KOPT-K1 (cell line): ENCODE measurements around the gene THEM5.
"Not testable (repeated sequence)": the region's sequence is repeated elsewhere in the genome, so short reads cannot be mapped to it uniquely, and the experiment has no call there.

Experiments
- H3K27ac ChIP-seq: fragments of 200-600 bp; sonication (generic); 2 replicates; pipeline ENCODE4 v1.5.1; 2016; ENCODE audit warnings: antibody characterized with exemption, mild to moderate bottlenecking, low read depth, low read length; ENCODE audit not compliant: poor library complexity, severe bottlenecking
- H3K36me3 ChIP-seq: fragments of 200-600 bp; sonication (generic); 2 replicates; pipeline ENCODE4 v1.5.1; 2017; ENCODE audit warnings: antibody characterized with exemption, mild to moderate bottlenecking, low read length, moderate library complexity; ENCODE audit not compliant: insufficient read depth
- H3K9me3 ChIP-seq: fragments of 200-600 bp; sonication (generic); 2 replicates; pipeline ENCODE4 v1.5.1; 2017; ENCODE audit warnings: antibody characterized with exemption, low read length, mild to moderate bottlenecking; ENCODE audit not compliant: insufficient read depth, poor library complexity, severe bottlenecking

Gene THEM5

DNA sequence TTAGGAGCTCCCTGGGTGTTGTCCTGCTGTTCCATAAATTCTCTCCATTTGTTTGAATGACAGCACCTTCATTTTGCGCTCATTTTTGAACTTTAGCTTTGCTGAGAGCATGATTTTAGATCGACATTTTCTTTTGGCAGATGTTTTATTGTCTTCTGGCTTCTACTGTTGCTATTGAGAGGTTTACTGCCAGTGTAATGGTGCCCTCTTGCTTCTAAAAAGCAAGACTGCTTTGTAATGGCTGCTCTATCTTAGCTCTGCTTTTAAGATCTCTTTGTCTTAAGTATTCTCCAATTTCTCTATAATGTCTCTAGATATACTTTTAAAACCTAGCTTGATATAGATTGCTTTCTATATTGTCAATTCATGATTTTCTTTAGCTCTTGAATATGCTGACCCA lies 28.0 kb upstream of the THEM5 start:
- H3K36me3 ChIP-seq: no peaks in the 10 kb centered on the region
- peaks cover under 1% of the 10 kb centered on the region for H3K9me3 ChIP-seq
- H3K27ac ChIP-seq: no peak overlapping the region

GRCh38 chr1:151875419-151876097 lies 22.0 kb upstream of the THEM5 start:
- no peak overlapping the region for H3K27ac ChIP-seq
- H3K9me3 ChIP-seq: no peaks in the 10 kb centered on the region
- H3K36me3 ChIP-seq: no peaks in the 10 kb centered on the region

DNA sequence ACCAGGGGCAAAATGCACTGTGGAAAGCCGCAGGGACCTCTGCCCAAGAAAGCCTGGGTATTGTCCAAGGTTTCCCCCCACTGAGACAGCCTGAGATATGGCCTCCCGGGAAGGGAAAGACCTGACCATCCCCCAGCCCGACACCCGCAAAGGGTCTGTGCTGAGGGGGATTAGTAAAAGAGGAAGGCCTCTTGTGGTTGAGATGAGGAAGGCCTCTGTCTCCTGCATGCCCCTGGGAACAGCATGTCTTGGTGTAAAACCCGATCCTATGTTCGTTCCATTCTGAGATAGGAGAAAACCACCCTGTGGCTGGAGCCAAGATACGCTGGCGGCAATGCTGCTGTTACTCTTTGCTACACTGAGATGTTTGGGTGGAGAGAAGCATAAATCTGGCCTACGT lies 19.3 kb upstream of the THEM5 start:
- H3K36me3 ChIP-seq, H3K27ac ChIP-seq, H3K9me3 ChIP-seq: not testable (repeated sequence)

DNA sequence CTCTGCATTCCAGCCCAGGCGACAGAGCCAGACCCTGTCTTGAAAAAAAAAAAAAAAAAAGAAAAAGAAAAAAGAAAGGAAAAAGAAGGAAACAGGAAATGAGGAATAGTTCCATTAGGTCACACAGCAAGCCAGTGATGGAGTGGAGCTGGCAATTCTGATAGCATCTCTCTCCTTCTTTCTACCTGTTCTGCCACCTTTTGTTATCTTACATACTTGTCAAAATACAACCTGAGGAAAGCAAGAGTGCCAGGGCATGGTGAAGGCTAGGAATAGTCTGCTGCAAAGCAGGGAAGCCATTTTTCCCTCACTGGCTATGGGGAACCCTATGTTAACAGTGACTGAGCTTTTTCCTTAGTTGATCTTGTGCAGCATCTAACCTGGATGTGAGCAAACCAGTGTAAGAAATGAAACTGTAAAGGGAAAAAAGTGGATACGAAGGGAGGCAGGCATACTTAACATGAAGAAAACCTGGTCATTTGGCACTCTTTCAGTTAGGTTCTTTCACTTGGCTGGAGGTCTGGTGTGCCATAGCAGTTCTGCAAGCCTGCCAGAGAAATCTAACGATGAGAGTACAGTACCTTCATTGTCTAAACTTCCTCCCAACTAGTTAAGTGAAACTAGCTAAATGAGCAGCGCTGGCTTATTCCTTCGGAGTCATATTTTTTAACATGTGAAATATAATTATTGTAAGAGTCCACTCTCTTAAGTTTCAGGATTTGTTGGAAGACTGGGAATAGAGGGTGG lies 17.9 kb upstream of the THEM5 start:
- Histone ChIP-seq H3K36me3 (no peaks in the 10 kb centered on the region), H3K27ac (no peak overlapping the region), H3K9me3 (no peaks in the 10 kb centered on the region)

- H3K36me3 ChIP-seq: no peaks in the 10 kb centered on the region
- no peaks in the 10 kb centered on the region for H3K9me3 ChIP-seq
- no peak overlapping the region for H3K27ac ChIP-seq
Measured at GRCh38 chr1:151868486-151868885, 15.0 kb upstream of the THEM5 start.

DNA sequence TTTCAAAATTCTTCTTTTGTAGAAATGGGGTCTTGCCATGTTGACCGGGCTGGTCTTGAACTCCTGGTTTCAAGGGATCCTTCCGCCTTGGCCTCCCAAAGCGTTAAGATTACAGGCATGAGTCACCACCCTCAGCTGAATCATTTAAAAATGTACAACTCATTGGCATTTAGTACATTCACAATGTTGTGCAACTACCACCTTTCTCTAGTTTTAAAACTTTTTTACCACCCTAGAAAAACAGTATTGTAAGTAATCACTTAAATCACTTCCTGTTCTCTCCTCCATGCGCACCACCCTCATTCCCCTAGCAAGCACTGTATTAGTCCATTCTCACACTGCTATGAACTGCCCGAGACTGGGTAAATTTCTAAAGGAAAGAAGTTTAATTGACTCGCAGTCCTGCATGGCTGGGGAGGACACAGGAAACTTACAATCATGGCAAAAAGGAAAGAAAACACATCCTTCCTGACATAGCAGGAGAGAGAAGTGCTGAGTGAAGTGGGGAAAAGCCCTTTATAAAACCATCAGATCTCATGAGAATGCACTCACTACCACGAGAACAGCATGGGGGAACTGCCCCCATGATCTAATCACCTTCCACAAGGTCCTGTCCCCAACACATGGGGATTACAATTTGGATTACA lies 14.4 kb upstream of the THEM5 start:
- Histone ChIP-seq H3K36me3 (no peaks in the 10 kb centered on the region), H3K27ac (no peak overlapping the region)

DNA sequence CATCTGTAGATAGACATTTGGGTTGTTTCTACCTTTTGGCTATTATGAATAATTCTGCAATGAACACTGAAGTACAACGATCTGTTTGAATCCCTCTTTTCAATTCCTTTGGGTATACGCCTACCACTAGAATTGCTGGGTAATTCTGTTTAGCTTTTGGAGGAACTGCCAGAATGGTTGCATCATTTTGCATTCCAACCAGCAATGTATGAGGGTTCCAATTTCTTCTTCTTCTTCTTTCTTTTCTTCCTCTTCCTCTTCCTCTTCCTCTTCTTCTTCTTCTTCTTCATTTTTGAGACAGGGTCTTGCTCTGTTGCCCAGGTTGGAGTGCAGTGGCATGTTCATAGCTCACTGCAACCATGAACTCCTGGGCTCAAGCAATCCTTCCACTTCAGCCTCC lies 13.8 kb upstream of the THEM5 start:
- Histone ChIP-seq H3K36me3 (no peaks in the 10 kb centered on the region), H3K27ac (no peak overlapping the region), H3K9me3 (no peaks in the 10 kb centered on the region)

More for the DNA sequence above, 14.4 kb upstream of the THEM5 start:
- no peaks in the 10 kb centered on the region for H3K9me3 ChIP-seq

DNA sequence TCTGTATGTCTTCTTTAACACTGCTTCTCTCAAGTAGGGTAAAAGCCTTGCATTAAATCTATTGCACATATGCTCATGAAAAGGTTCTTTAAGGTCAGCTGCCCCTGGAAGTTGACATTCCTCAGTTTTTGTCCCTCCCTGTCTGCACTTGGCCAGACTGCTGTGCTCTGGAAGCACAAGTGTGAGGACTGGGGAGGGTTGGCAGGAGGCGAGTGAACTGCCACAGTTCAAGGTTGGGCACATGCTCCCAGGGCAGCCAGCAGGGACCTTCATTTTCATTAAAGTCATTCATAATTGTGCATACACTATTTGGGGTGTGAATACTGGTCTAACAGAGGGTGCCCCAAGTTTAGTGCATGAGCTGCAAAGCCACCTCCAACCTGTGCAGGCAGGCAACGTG lies 10.9 kb upstream of the THEM5 start:
- H3K27ac ChIP-seq: no peak overlapping the region
- no peaks in the 10 kb centered on the region for H3K9me3 ChIP-seq
- no peaks in the 10 kb centered on the region for H3K36me3 ChIP-seq

DNA sequence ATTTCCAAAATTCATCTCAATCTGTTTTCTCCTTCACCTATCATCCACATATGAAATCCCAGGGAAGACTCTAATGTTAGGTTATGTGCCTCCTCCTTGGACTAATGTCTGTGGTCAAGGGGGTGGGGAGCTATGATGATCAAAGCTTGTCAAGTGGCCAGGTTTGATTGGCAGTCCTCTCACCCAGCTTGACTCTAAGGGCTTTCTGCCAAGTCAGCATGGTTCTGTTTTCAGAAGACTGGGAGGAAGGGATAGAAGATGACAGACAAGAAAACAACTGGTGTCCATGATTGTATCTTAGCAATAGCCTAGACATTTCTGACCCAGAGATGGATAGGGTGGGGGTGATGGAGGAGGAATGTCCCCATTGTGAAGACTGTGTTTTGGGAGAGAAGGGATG lies 9.1 kb upstream of the THEM5 start:
- H3K27ac ChIP-seq: no peak overlapping the region
- no peaks in the 10 kb centered on the region for H3K9me3 ChIP-seq
- no peaks in the 10 kb centered on the region for H3K36me3 ChIP-seq

DNA sequence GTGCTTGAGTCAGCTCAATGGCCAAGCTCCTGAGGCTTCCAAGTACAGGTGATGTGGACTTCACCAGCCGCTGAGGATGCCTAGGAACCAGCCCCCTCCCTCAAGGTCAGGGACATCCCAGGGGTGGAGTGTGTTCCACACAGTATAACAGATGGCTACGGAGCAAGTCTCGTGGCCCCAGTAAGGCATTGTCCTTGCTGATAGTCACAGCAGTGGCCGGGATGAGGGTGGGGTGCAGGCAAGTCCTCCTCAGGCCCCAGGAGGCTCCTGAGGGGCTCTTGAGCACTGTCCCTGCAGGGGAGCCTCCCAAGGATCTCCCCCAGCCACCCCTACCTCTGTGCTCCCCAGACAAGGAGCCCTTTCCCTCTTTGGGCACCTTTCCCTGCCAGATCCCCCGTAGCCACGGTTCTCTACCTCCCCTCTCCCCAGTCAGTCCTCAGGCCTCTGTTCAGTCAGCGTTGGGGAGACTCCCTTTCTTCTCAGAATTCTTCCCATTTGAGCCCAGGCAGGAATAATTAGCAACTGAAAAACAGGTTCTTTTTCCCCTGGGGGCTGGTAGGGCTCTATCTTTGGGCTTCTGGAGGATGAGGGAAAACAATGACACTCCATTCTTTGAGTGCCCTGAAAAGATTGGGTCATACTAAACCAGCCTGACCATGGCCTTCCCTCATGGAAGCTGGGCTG lies 7.1 kb upstream of the THEM5 start:
- H3K36me3 ChIP-seq: no peaks in the 10 kb centered on the region
- H3K27ac ChIP-seq: no peak overlapping the region
- H3K9me3 ChIP-seq: no peaks in the 10 kb centered on the region

GRCh38 chr1:151859891-151860293 lies 6.4 kb upstream of the THEM5 start:
- Histone ChIP-seq H3K9me3 (no peaks in the 10 kb centered on the region), H3K36me3 (no peaks in the 10 kb centered on the region), H3K27ac (no peak overlapping the region)

DNA sequence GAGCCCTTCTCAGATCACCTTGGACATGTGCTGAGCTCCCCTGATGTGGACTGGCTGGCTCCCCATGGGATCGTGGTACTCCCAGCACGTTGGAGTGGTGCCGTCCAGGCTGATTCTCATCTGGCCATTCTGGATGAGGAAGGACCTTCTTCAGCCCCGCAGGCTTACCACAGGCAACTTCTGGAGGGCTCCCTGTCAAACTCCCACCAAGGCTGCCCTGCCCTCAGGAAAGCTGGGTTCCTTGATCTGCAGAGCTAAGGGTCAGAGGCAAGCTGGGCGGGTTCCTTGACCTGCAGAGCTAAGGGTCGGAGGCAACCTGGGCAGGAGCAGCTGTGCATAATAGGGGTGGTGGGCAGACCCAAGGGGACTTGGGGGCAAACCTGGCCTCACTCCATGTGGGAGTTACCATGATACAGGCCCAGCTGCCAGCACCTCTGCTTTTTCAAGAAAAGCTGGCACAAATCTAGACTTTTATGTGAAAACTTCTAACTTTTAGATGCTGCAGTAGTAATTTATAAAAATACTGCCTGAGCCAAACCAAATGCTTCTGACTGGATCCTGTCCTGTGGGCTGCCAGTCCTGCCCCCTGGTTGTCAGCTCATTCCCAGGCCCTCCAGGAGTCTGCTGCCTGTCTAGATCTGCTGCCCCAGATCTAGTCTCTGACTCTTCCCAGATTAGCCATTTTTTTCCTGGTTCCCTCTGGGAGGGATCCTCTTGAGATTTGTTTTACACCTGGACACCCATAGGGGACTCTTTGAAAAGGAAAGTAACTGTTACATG lies 5.6 kb upstream of the THEM5 start:
- H3K9me3 ChIP-seq: no peaks in the 10 kb centered on the region
- no peak overlapping the region for H3K27ac ChIP-seq
- H3K36me3 ChIP-seq: no peaks in the 10 kb centered on the region

GRCh38 chr1:151858030-151858746 lies 4.7 kb upstream of the THEM5 start:
- no peaks in the 10 kb centered on the region for H3K9me3 ChIP-seq
- no peaks in the 10 kb centered on the region for H3K36me3 ChIP-seq
- H3K27ac ChIP-seq: no peak overlapping the region

DNA sequence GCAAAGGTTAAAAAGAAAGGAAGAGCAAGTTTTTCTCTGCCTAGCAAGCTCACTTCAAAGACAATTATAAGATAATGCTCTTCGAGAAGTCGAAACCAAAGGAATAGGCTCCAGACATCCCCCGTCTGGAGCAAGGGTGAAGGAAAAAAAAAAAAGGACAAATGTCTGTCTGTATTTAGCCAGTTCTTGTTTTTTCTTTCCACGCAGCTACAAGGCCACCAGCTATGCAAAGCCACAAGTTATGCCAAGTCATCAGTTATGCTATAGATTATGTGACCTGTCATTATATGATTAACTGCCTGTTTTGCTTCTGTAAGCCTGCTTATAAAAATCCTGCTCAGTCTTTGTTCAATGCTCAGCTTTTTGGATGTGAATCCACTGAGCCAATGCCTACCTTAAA lies 2.4 kb upstream of the THEM5 start:
- Histone ChIP-seq H3K27ac (no peak overlapping the region), H3K9me3 (no peaks in the 10 kb centered on the region), H3K36me3 (no peaks in the 10 kb centered on the region)
